HG02870 (cell line): ENCODE measurements around the gene CASZ1.

Experiments
- ATAC-seq: cut with Tn5 transposase; IDR thresholded peaks from one replicate; pipeline ENCODE4 v1.9.1; 2021; ENCODE audit warnings: mild to moderate bottlenecking, moderate library complexity; ENCODE audit not compliant: unreplicated experiment

Gene CASZ1

DNA sequence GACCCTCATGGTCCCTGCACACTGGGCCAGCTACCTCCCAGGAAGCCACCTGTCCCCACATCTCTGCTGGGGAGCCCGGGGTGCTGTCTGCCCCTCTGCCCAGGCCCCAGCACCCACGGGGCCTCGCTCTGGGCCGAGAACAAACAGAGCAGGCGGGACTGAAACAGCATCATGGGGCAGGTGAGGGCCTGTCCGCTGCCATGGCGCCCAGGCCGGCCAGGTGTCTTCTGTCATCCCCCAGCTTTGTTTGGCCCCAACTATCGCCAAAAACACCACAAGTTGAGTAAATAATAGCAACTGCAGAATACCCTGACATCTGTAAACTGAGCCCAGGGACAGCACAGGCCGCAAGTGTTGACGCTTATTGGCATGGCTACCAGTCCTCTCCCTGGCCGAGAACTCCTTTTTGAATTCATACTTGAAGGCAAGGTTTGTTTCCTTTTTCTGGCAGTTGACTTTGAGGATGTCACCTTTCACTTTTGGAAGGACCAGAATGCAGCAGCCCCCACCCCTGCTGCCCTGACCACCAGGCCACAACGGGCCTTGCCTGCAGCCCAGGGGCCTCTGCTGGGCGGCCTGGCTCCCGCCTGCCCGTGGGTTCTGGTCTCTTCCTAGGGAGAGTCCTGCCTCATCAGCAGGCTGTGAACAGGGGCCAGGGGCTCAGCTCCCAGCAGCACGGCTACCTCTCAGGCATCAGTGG lies 152.7 kb downstream of the CASZ1 start:
- no peak for ATAC-seq

GRCh38 chr1:10642403-10643080 lies 153.9 kb downstream of the CASZ1 start:
- ATAC-seq = no peak

- no peak for ATAC-seq
Measured at GRCh38 chr1:10641976-10642375, 154.5 kb downstream of the CASZ1 start.

GRCh38 chr1:10640843-10641553 lies 155.4 kb downstream of the CASZ1 start:
- no peak for ATAC-seq

DNA sequence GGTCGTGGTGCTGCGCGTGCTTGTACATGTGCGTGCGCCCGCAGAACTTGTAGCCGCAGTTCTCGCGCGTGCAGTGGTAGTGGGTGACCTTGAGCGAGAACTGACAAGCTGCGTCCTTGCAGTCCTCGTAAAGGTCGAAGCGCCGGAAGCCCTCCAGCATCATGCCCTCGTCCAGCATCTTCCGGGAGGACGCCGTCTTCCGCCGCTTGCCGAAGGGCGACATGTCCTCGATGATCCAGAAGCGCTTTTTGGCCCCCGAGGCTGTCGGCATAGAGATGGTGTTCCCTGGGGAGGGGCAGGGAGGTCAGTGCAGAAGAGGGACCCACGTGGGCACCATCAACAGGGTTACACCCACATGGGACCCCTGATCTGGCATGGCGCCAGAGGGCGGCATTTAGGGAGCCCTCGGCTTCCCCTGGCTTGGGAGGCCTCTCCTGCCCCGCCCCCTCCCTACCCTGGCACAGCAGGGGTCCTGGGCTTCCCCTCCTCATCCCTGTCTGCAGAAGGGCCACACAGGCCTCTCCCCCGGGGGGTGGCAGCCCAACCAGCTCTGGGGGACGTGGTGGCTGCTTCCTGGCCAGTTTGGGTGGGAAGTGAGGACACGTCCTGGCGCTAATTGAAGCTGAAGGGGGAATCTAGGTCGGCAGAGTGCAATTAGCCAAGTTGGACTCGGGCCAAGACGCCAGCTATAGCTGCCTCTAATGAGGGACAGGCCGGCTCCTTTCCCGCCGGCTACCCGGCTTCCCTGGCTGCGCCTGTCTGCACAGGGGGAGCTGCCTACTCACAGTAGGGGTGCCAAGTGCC lies 156.5 kb downstream of the CASZ1 start:
- no peak for ATAC-seq

DNA sequence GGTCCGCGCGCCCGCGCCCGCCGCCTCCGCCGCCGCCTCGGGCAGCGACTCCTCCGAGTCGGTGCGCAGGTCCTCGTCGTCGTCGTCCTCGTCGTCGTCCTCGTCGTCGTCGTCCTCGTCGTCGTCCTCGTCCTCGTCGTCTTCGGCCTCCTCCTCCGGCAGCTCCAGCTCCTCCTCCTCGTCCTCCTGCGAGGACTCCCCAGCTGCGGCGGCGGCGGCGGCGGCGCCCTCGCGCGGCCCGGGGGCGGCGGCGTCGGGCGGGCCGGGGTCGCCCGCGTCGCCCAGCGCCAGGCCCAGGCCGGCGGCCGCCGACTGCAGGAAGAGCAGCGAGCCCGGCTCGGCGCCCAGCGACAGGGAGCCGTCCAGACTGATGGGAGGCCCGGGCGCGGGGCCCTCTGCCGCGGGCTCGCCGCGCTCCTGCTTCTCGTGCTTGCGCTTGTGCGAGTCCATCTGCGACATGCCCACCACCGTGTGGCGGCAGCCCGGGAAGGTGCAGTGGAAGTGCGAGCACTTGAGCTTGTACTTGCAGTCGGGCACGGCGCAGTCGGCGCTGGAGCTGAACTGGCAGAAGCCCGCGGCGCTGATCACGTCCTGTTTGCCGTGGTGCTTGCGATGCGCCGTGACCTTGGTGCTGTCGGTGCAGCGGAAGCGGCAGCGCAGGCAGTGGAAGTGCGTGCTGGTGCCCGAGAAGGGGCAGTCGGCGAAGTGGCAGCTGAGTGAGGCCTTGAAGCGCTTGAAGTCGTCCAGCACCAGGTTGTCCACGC lies 157.3 kb downstream of the CASZ1 start:
- ATAC-seq = no peak

DNA sequence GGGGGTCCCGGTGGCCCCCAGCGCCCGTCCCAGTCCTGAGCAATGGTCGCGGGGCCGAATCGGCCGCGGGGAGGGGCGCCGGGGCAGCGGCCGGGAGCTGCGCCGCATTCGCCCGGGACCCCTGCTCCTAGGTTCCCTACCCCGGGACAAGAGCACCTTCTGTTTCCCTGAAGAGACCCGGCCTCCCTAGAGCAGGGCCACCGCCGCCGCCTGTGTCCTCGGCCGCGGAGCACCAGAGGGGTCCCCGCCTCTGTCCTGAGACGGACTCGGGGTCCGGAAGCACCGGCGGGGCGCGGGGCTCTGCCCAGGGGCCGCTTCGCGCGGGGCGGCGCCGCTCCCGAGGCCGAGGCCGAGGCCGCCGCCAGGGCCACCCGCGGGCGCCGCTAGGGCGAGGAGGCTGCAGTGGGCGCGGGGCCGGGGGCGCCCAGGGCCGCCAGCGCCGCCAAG lies 157.9 kb downstream of the CASZ1 start:
- no peak for ATAC-seq

DNA sequence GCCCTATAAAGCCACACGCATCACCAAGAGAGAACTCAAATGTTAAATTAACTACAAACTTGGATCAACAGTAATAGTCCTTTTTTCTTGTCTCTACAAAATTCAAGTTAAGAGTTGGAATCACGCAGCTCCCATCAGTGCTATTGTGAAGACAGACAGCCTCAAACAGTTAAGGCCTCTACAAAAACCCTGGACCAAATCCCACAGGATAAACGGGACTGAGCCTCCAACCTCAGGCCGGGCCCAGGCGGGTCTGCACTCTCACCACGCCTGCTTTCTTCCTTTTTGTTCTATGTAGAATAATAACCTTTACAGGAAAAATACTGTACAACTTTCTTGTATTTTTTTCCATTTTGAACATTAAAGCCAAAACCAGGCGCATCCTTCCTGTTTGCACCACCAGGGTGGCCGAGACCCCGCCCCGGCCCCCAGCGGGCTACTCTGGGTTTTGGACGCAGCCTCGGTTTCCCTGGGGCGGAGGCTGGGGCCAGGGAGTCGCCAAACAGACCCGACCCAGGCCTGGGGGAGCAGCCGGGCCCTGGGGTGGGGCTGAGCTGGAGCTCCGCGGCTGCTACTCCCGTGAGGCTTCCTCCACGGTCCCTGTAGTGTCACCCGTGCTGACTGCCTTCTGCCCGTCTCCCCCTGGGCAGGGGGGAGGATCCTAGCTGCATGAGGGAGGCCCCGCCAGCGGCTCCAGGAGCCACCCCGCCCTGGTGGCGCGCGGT lies 158.4 kb downstream of the CASZ1 start:
- ATAC-seq = no peak

DNA sequence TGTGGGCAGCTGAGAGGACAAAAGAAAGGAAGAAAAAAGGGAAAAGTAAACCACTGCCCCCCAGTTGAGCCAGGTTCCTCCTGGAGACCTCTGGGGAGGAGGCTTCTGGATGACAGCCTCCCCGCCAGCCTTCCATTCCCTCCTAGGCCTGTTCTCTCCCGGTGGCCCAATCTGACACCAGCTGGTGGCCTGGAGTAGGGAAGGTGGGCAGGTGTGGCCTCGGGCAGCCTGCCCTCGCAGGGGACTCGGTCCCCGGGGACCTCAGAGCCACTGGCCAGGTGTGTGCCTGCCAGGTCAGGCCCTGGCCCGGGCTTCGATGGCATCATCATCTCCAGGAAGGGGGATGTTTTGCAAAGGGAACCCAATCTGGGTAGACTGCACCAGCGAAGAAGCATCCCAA lies 159.0 kb downstream of the CASZ1 start:
- ATAC-seq = no peak

DNA sequence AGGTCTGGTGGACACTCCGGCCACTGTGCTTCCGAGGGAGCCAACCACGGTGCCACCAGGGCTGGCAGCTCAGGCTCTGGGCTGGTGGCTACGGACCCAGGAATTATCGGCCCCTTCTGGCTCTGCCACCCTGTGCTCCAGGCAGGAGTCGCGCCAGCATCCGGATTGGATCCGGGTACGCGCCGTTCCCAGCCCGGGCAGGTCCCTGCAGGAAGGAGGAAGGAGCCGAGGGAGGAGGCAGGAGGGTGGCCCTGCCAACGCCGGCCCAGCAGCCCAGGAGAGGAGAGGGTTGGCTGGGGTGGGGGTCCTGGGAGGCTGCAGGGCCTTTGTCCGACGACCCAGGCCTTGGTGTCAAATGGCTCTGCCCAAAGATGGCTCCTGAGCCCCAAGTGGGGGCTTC lies 160.5 kb downstream of the CASZ1 start:
- ATAC-seq = no peak

DNA sequence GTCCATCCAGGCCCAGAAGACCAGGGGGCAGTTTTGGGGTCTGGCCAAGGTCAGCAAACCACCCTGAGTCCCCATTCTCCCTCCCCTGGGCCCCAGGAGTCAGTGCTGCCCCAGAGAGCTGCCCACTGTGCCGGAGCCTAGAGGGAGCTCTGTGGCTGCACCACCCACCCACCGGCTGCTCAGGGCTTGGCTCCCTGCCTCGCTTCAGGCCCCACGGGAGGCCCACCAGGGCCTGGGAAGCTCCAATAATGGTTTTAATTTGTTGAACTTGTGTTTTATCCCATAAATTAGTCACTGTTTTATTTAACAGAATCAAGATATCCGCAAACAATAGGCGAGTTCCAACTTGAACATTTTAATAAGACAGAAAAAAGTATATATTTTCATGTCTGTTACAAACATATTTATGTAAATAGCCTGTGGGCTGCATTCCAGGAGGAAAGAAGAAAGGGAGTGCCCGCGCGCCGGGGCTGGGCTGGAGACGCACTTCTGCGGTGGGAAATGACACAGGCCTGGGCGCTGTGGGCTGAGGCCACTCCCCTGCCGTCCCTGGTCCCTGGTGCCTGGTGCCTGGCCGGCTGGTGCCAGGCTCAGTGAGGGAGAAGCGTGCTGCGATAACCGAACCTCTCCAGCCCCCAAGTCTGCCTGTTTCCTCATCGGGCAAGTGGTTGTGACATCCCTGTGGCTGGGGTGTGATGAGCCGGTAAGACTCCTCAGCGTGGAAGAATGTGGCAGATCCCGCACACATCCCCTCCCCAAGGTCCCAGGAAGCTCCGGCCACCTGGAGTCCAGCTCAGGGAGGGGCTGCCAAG lies 161.2 kb downstream of the CASZ1 start:
- ATAC-seq = no peak

DNA sequence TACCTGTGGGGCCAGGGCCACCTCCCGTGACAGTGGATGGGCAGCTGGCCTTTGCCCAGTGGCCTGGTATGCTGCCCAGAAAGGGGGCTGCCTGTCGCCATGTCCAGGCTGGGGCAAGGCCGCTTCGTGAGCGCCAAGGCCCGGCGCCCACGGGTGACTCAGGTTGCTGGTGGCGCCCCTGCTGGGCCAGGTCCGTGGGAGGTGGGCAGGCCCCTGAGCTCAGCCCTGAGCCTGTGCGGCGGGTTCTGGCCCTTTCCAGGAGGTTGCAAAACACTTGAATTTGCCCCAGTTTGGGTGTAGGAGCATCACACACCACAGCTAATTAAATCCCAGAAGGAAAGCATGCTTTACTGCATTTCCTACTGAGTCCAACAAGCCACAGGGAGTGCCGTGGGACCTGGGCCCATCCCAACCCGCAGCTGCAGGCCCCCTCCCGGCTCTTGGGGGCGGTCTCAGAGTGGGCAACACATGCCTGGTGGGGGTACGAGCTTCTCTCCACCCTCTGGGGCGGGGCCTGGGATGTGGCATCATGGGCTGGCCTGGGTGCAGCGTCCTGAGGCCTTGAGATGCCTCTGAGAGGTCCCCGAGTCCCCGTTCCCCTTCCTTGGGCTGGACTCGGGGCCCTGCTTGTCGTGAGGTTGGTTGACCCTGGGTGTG lies 161.9 kb downstream of the CASZ1 start:
- ATAC-seq = no peak

DNA sequence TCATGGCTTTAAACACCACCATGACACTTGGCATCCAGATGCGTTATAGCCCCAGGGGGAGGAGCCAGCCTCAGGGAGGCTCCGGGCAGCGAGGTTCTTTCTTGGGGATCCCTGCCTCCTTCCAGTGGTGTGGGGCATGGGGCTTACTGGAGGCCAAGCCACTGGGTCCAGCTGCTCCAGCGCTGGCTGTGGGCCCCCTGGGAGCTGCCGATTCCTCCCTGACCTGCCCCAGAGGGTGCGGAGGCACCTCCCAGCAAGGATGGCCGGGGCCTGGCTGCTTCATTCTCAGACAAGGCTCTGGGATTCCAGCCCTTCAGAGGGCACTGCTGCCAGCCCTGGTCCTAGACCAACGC lies 162.4 kb downstream of the CASZ1 start:
- ATAC-seq = no peak

DNA sequence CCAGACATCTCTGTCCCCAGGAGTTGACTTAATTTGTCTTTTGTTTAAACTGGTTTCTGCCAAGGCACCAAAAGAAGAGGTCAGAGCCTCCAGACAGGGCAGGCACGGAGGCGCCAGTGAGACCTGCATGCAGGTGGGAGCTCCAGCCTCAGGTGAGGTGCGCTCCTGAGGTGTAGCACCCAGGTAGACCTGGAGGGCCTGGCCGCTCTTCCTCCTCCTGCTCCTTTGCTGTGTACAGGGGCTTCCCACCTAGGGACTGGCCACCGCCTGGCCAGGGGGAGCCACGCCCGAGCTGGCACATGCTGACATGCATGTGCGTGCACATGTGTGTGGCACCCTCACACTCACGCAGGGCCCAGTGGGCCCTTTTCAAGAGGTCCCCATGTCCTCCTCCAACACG lies 163.0 kb downstream of the CASZ1 start:
- ATAC-seq = no peak

- no peak for ATAC-seq
Measured at GRCh38 chr1:10632691-10633090, 163.8 kb downstream of the CASZ1 start.

DNA sequence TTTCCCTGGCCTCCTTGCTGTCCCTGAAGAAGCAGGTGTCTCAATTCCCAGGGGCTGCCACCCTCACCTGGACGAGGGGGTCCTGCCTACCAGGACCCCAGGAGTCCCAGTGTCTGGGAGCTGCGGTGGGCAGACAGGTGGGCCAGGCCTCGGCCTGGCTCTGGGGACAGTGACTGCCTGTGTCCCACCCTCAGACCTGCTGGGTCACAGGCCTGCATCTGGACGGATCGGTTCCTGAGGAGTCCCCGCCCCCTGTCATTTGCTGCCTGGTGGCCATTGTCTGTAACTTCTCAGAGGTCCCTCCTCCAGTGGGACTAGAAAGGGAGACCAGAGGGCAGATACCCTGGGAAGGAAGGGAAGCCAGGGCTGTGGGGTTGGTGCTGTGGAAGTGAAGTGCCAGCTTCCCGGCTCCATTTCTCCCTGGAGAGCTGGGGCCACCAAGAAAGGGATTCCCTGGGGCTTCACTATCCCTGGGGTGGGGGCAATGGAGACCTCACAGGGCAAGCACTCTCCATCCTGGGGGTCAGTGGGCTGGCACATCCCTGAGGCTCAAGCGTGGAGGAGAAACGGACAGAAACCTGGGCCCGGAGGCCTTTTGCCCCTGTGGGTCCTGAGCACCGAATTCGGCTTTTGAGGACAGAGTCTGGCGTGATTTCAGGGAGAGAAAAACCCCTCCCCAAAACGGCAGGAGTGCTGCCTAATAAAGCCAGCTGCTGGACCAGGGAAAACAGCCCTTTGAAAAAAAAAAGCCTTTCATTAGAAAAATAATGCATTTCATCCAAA lies 164.4 kb downstream of the CASZ1 start:
- ATAC-seq = no peak

DNA sequence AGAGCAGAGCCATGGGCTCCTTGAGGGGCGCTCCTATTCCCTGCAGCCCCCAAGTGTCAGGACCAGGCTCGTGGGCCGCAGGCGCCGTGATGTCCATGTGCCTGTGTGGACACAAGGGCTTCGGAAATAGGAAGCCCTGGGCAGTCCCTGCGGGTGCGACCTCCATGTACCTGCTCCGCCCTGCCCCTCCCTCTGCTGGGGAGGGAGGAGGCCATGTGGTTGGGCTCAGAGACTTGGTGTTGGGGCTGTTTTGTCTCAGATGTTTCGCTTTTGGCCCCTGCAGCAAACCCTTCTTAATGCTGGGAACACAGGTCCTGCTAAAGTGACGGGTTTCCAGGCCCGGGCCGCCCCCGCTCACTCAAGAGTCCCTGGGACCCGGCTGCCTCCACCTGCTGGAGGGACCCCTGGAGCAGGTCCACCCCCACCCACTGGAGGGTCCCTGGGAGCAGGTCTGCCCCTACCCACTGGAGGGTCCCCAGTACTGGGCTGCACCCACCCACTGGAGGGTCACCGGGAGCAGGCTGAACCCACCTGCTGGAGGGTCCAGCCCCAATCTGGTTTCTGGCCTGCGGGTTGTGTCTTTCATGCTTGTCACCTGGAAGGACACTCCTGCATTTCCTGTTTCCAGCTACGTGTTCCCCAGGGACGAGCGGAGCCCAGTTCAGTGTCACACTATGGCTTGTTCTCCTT lies 165.2 kb downstream of the CASZ1 start:
- ATAC-seq = no peak
